ENCODE results near the gene KISS1.

Gene KISS1

DNA sequence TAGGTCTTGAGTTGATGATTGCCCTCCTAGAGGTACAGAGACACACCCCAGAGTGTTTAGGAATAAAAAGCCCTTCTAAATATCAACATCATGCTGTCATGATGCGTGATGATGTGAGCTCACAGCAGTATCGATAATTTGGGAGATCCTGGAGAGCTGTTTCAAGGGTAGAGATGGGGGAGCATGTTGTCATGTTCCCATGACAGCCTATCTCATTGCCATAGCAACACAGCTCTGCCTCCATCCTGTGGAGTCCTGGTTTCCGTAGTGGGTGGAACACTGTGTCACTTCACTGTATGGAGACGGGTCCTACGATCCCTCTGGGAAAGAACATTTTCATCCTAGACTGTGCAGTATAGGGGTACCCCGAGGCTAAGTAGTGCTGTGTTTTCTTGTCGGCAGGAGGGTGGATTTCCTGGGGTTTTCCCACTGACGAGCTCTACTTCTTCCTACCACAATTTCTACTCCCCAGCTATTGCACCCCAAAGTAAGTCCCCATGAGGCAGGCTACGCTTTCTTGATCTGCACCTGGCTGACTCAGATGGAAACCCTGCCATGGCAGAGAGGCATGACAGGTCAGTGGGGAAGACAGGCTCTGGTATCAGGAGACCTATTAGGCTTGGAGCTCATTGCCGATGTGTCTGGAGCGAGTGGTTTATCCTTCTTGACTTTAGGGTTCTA, 7.2 kb downstream of the KISS1 start:
- peak overlapping the region; percentile 53 to 59 for H3K4me3 Mint-ChIP-seq

DNA sequence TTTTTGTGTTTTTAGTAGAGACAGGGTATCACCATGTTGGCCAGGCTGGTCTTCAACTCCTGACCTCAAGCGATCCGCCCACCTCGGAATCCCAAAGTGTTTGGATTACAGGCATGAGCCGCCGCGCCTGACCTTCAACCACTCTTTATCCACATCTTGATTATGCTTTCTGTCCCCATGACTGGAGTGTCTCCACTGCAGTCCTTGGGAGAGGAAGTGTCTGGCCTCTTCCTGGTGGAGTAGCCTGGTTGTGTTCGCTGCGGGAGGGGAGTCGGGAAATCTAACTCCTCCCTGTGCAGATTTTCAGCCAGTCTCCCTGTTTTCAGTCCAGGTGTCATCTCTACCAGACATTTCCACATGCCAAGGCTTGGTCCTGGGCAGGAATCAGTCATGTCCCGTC, 9.7 kb downstream of the KISS1 start:
- Mint-ChIP-seq H3K27me3 (peaks cover 33% of the 10 kb centered on the region), H3K4me1 (peaks cover 20% of the 10 kb centered on the region), H3K4me3 (no peak overlapping the region), H3K9me3 (no peaks in the 10 kb centered on the region), H3K27ac (peak overlapping the region in 1 of 2 donors; percentile 15)
- DNase-seq = no peak
- no peak for ATAC-seq

More for the DNA sequence above, 7.2 kb downstream of the KISS1 start:
- Mint-ChIP-seq H3K27me3 (peaks cover 26% of the 10 kb centered on the region), H3K27ac (no peak overlapping the region), H3K9me3 (no peaks in the 10 kb centered on the region), H3K4me1 (peaks cover 20% of the 10 kb centered on the region)
- DNase-seq (peak; percentile 31 to 56), ATAC-seq (peak; percentile 84)

DNA sequence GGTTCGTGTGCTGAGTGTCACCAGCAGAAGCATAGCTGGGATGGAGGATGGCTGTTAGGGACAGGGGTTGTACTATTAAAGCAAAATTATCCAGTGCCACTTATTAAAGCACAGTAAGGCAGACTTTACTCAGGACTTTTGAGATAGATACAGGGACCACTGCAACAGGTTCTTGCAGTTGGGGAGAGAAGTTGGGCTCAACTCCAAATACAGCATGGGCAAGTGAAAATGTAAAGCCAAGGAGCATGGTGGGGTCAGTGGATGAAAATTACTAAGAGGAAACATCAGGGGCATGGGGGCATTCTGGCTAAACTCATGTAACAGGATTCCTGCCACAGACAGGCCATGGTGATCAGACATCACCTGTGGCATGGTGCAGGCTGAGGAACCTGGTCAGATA, 15.2 kb downstream of the KISS1 start:
- Mint-ChIP-seq H3K27me3 (peaks cover 10% of the 10 kb centered on the region), H3K4me3 (no peak overlapping the region), H3K27ac (no peak overlapping the region), H3K4me1 (no peaks in the 10 kb centered on the region), H3K9me3 (no peaks in the 10 kb centered on the region)
- no peak for ATAC-seq
- DNase-seq = no peak

DNA sequence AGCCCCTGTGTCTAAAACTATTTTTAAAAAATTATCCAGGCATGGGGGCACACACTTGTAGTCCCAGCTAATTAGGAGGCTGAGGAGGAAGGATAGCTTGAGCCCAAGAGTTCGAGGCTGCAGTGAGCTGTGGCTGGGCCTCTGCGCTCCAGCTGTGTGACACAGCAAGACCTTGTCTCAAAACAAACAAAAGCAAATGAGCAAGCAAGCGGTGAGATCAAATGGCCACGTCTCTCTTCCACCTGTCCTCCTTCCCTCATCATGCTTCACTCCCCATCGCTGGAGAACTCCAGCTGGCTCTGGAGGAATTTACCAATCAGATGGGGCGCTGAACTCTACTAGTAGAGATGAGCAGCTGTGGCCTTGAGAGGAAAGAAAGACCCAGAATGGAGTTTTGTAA, 16.2 kb downstream of the KISS1 start:
- H3K27me3 Mint-ChIP-seq = peaks cover 7% of the 10 kb centered on the region
- H3K9me3 Mint-ChIP-seq = no peaks in the 10 kb centered on the region
- ATAC-seq (no peak), DNase-seq (no peak)
- H3K4me3 Mint-ChIP-seq = no peak overlapping the region
- no peak overlapping the region for H3K27ac Mint-ChIP-seq
- H3K4me1 Mint-ChIP-seq = no peaks in the 10 kb centered on the region

DNA sequence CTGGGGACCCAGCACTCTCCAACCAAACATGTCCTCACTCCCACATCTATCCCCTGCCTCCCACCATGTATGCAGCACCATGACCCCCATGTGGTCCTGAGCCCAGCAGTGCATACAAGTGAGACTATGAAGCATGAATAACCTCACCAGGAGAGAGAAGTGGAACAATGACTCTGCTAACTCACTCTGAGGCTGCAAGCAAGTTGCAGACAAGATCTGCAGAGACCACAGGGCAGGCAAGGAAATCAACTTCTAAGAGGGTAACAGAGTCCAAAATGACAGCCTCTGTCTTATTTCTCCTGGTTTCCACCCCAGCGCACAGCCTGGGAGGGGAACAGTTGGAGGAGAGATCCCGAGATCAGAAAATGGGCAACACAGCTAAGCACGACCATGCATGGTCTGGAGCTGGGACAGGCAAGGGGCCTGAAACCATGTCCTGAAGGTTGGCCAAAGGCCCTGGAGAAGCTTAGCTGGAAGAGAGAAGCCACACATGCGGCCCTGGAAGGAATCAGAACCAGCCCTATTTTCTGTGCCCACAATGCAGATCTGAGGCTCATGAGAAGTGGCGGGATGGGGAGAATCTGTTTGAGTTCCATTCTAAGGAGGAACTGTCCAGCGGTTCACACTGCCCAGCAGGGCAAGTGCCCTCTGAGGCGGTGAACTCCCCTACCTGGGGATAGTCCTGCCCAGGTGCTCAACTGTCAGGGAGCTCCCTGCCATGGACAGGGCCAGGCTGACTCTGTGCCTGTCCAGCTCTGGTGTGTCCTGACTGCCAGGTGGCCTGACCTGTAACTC, 17.6 kb downstream of the KISS1 start:
- Mint-ChIP-seq H3K9me3 (peaks cover under 1 to 5% of the 10 kb centered on the region in 2 donors), H3K4me3 (no peak overlapping the region), H3K27me3 (peaks cover 7% of the 10 kb centered on the region), H3K4me1 (no peaks in the 10 kb centered on the region), H3K27ac (no peak overlapping the region)
- no peak for DNase-seq
- no peak for ATAC-seq

GRCh38 chr1:204177133-204177532, 19.2 kb downstream of the KISS1 start:
- no peak for ATAC-seq
- Mint-ChIP-seq H3K4me1 (no peaks in the 10 kb centered on the region), H3K27ac (no peak overlapping the region), H3K4me3 (no peak overlapping the region), H3K27me3 (no peaks in the 10 kb centered on the region), H3K9me3 (peaks cover 10 to 16% of the 10 kb centered on the region in 2 donors)
- no peak for DNase-seq

GRCh38 chr1:204176049-204176448, 20.2 kb downstream of the KISS1 start:
- no peaks in the 10 kb centered on the region for H3K27me3 Mint-ChIP-seq
- no peaks in the 10 kb centered on the region for H3K4me1 Mint-ChIP-seq
- DNase-seq (no peak), ATAC-seq (no peak)
- H3K4me3 Mint-ChIP-seq = no peak overlapping the region
- H3K27ac Mint-ChIP-seq = no peak overlapping the region
- peaks cover 13 to 27% of the 10 kb centered on the region in 2 donors for H3K9me3 Mint-ChIP-seq

DNA sequence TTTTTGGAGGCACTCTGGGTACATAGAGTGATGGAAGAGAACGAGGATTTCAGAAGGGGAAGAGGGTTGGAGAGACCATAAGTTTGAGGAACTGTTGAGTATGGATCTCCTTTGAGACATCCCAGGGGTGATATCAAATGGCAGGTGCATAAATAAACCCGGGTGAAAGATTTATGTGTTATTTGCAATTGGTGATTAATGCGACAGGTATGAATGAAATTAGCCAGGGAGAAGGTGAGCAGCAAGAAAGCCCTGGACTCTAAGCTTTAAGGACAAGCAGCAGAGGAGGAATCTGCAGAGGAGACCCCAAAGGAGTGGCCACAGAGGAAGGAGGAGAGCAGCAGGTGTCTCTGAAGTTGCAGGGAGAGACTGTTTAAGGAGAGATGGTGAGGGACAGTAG, 21.3 kb downstream of the KISS1 start:
- H3K27ac Mint-ChIP-seq = no peak overlapping the region
- peaks cover 20 to 38% of the 10 kb centered on the region in 2 donors for H3K9me3 Mint-ChIP-seq
- no peaks in the 10 kb centered on the region for H3K27me3 Mint-ChIP-seq
- no peaks in the 10 kb centered on the region for H3K4me1 Mint-ChIP-seq
- DNase-seq = no peak
- no peak for ATAC-seq
- H3K4me3 Mint-ChIP-seq = no peak overlapping the region

GRCh38 chr1:204172404-204173029, 23.8 kb downstream of the KISS1 start:
- Mint-ChIP-seq H3K4me3 (no peak overlapping the region), H3K4me1 (no peaks in the 10 kb centered on the region), H3K27ac (no peak overlapping the region), H3K9me3 (peaks cover 33 to 50% of the 10 kb centered on the region in 2 donors), H3K27me3 (no peaks in the 10 kb centered on the region)
- DNase-seq (no peak), ATAC-seq (no peak)

- Mint-ChIP-seq H3K27ac (no peak overlapping the region), H3K9me3 (peaks cover 37 to 55% of the 10 kb centered on the region in 2 donors), H3K4me3 (no peak overlapping the region), H3K4me1 (no peaks in the 10 kb centered on the region), H3K27me3 (no peaks in the 10 kb centered on the region)
- DNase-seq = no peak
- ATAC-seq = no peak
Observed at GRCh38 chr1:204171751-204172178, 24.5 kb downstream of the KISS1 start.

GRCh38 chr1:204170494-204171155, 25.7 kb downstream of the KISS1 start:
- Mint-ChIP-seq H3K9me3 (peaks cover 37 to 55% of the 10 kb centered on the region in 2 donors), H3K27me3 (peaks cover 9% of the 10 kb centered on the region), H3K4me3 (no peak overlapping the region), H3K4me1 (no peaks in the 10 kb centered on the region), H3K27ac (no peak overlapping the region)
- no peak for DNase-seq
- ATAC-seq = no peak

GRCh38 chr1:204169858-204170257, 26.4 kb downstream of the KISS1 start:
- DNase-seq (no peak), ATAC-seq (no peak)
- no peak overlapping the region for H3K4me3 Mint-ChIP-seq

GRCh38 chr1:204167730-204168129, 28.6 kb downstream of the KISS1 start:
- ATAC-seq (no peak), DNase-seq (no peak)
- Mint-ChIP-seq H3K9me3 (peaks cover 30 to 44% of the 10 kb centered on the region in 2 donors), H3K27me3 (peaks cover 14% of the 10 kb centered on the region), H3K4me3 (no peak overlapping the region), H3K27ac (no peak overlapping the region), H3K4me1 (no peaks in the 10 kb centered on the region)

More at GRCh38 chr1:204169858-204170257, 26.4 kb downstream of the KISS1 start:
- Mint-ChIP-seq H3K9me3 (peaks cover 37 to 55% of the 10 kb centered on the region in 2 donors), H3K27ac (no peak overlapping the region), H3K4me1 (no peaks in the 10 kb centered on the region), H3K27me3 (peaks cover 14% of the 10 kb centered on the region)

- H3K4me3 Mint-ChIP-seq = no peak within 1 kb of the TSS
- no peak for ATAC-seq
- H3K9me3 Mint-ChIP-seq = peaks cover 24 to 29% of the 10 kb centered on the region in 2 donors
- peaks cover 14% of the 10 kb centered on the region for H3K27me3 Mint-ChIP-seq
- no peaks in the 10 kb centered on the region for H3K4me1 Mint-ChIP-seq
- DNase-seq = no peak
- H3K27ac Mint-ChIP-seq = no peak within 1 kb of the TSS
Observed at GRCh38 chr1:204166219-204166618, 30.1 kb downstream of the KISS1 start, which contains the start of gene REN. Gene REN, minus strand, starts transcription at chr1:204166337. Its CDS starts 44 bp downstream, at chr1:204166293.

GRCh38 chr1:204162494-204163074, 33.7 kb downstream of the KISS1 start:
- Mint-ChIP-seq H3K27me3 (peaks cover 14% of the 10 kb centered on the region), H3K27ac (no peak overlapping the region), H3K4me1 (no peaks in the 10 kb centered on the region), H3K4me3 (no peak overlapping the region), H3K9me3 (peaks cover 5 to 6% of the 10 kb centered on the region in 2 donors)
- DNase-seq (peak; percentile 80 to 84), ATAC-seq (peak; percentile 89)

Measured in stimulated activated naive CD8-positive, alpha-beta T cell treated with anti-CD3 and anti-CD28 coated beads, Interleukin-15, amount 100 ng/mL, for 72 hours (primary cell).